T-helper 22 cell (primary cell): ENCODE results near the gene PLD3.
"Not testable (repeated sequence)": the region's sequence is repeated elsewhere in the genome, so short reads cannot be mapped to it uniquely, and the experiment has no call there.

Experiments
- DNase-seq: peaks from one replicate; pipeline ENCODE4 v3.0.0-alpha.2; 2020; ENCODE audit warnings: low read depth

The PLD3 gene

GRCh38 chr19:40389404-40390083, 41.0 kb downstream of the PLD3 start:
- no peak for DNase-seq

GRCh38 chr19:40390084-40390742, 41.7 kb downstream of the PLD3 start, which contains the start of gene HIPK4:
Gene HIPK4, minus strand, starts transcription at chr19:40390181. Its CDS starts 279 bp downstream, at chr19:40389902.
- DNase-seq: no peak

GRCh38 chr19:40392123-40392522, 43.6 kb downstream of the PLD3 start:
- DNase-seq: no peak

GRCh38 chr19:40392894-40393517, 44.5 kb downstream of the PLD3 start:
- no peak for DNase-seq

- DNase-seq: no peak
These were observed 45.7 kb downstream of the PLD3 start for GRCh38 chr19:40393894-40394815.

- no peak for DNase-seq
These were observed 46.3 kb downstream of the PLD3 start for GRCh38 chr19:40394816-40395210.

GRCh38 chr19:40395956-40396355, 47.5 kb downstream of the PLD3 start:
- no peak for DNase-seq

- DNase-seq: no peak
These were observed 48.5 kb downstream of the PLD3 start for GRCh38 chr19:40396886-40397567.

- no peak for DNase-seq
These were observed 49.0 kb downstream of the PLD3 start for GRCh38 chr19:40397568-40397906.

GRCh38 chr19:40398417-40399131, 50.1 kb downstream of the PLD3 start:
- DNase-seq: peak; percentile 43

GRCh38 chr19:40400559-40400958, 52.1 kb downstream of the PLD3 start:
- DNase-seq: no peak

GRCh38 chr19:40403262-40403984, 54.9 kb downstream of the PLD3 start:
- DNase-seq: peak; percentile 70

GRCh38 chr19:40407714-40408597, 59.5 kb downstream of the PLD3 start:
- no peak for DNase-seq

GRCh38 chr19:40408598-40408925, 60.1 kb downstream of the PLD3 start:
- DNase-seq: not testable (repeated sequence)

- DNase-seq: no peak
These were observed 61.5 kb downstream of the PLD3 start for GRCh38 chr19:40410030-40410389.

- no peak for DNase-seq
These were observed 62.8 kb downstream of the PLD3 start for GRCh38 chr19:40411125-40411842.

- no peak for DNase-seq
These were observed 63.5 kb downstream of the PLD3 start for GRCh38 chr19:40411958-40412499.

GRCh38 chr19:40412866-40413265, 64.4 kb downstream of the PLD3 start:
- no peak for DNase-seq
